Measurements from ENCODE around the gene CNTN2.

CNTN2 gene

DNA sequence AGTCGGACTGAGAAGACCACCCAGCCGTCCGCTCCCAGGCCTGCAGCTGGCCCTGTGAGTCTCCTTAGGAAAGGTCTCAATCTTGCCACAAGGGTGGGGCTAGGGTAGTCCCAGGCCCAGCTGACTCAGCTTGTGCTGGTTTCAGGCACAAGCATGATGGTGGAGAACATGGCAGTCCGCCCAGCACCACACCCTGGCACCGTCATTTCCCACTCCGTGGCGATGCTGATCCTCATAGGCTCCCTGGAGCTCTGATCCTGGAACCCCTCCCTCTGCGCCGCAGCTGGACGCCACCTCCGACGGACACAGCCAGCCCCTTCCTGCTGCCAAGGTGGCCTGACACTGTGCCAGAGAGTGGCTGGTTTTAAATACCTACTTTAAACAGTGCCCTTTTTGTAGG is 30.5 kb downstream of the CNTN2 start:
- FAIRE-seq: no peak

DNA sequence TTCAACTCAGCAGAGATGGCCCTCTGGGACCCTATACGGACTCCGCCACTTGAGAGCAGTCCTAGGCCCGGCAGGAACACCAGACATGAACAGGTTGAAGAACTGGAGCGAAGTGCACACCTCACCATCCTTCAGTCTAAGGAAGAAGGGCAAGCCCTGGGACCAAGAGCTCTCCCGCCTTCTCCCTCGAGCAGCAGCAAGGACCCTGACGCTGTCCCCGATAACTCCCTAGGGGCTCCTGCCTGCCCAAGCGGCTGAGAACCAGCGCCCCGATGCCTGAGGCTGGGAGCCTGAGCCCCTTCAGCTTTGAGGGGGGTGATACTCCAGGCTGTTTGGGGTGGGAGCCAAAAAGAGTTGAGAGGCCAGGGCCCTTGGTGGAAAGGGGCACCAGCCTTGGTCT is 31.1 kb downstream of the CNTN2 start:
- FAIRE-seq: no peak

DNA sequence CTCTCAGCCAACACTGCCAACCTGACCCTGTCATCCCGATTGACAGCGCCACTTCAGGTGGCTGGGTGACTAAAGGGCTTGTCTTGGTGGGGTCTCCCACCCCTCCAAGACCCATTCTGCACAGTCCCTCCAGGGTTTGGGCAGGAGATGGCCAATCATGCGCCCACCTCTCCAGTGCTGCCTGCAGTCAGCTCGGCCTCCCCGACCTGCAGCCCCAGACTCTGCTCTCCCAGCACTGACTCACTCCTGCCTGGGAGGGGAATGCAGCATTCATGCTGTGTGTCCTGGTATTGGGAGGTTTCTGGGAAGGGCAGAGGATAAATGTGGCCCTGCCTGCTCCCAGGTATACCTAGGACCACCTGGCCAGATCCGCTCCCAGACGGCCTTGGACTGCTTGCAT is 31.5 kb downstream of the CNTN2 start:
- no peak for FAIRE-seq

DNA sequence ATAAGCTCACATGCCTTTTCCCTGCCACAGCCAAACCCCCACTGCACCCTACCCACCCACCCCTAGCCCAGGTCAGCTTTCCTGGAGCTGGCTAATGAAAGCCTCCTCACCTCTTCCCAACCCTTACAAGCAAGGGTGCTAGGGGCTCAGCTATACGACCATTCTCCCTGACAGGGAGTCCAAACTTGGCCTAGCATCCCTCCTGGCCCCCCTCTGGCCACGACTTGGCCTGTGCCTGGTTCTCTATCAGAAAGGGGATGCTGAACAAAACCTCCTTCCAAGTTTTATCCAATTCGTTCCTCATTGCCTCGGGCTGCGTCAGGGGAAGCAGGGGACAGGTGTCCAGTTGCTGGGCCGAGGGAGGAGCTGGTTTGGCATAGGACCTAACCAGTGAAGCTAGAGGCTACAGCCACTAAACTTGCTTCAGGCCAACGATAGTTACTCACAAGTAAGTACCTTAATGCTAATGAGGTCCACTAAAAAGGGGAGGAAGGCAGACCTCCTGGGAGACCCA is 32.7 kb downstream of the CNTN2 start:
- FAIRE-seq: no peak

DNA sequence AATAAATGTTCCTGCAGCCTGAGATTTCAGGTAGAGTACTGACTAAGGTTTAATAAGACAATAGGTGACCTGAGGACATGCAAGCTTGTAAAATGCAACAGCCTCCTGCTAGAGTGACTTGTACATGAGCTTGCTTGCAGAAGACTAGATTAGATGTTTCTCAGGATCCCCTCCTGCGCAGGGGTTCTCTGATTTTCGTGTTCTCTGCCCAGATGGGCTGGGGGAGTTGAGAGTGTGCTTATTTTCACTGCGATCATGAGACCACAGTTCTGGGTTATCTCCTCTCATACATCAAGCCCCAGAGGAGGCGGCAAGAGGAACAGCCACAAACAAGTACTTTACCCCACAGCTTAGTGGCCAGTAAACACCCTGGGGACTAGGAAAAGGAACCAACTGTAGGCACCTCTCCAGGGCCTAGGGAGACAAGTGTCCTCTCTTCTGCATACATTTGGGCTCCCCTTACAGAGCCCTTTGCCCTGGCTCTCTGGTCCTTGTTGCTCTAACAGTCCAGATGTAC is 33.3 kb downstream of the CNTN2 start:
- no peak for FAIRE-seq

DNA sequence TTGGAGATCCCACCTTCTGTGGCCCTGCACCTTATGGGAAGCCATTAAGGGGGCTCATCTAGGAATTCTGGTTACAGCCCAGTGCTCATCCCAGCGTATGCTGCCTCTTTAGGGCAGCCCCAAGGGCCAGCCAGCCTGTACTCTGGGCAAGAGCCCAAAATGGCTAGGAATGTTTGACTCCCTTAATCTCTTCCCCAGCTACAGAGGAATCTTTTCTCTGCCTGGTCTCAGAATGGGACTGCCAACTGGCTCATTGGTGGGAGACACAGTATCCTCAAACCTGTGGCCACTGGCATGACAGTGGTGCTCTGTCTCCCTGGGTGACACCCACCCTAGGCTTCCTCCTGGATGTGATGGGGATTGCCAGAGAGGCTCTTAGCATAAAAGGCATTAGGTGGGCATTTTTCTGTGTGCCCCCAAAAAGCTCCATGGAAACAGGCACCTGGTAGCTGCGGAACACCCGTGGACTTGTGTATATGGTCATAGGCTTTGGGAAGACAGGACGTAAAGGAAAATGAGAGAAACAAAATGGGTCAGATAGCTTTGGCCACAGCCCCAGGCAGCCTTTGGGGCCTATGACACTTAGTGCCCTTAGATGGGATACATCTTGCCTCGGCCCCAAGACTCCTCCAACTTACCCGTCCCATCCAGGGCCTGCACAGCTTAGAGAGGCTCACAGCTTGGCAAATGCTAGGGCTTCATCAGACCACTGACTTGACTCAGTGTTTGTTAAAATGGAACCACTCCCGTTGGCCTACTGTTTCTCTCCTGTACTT is 34.3 kb downstream of the CNTN2 start:
- FAIRE-seq: no peak

DNA sequence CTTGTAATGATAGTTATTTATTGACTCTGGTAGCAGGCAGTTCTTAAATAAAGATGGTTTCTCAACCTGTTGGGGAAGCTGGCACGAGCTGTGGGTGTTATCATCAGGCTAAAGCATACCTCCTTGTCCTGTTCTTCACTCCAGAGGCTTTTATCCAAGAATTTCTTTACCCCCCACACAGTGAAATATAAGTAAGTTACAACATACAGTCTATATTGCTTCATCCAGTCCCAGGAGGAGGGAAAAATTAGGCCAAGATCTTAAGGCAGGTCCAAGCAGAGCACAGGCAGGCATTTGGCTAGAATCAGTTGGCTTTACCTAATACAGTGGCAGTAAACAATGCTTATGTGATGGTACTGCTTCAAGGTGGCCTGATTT is 34.9 kb downstream of the CNTN2 start:
- FAIRE-seq: no peak

DNA sequence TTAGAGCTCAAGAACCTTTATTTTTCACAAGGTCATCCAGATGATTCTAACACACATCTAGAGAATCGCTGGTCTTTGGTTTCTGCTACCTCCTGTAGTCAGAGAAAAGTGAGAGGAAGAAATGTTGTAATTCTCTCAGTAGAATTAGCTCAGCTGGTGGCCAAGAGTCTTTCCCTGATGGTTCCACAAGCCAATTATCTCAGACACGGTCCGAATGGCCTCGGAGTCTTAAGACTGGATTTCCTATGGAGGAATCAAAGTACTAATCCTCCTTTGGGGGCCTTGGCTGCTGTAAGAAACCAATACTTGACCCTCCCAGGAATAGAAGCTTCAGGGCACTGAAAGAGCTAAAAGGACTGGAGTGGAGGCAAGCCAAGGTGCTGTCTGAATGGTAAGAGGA is 39.4 kb downstream of the CNTN2 start:
- no peak for FAIRE-seq

DNA sequence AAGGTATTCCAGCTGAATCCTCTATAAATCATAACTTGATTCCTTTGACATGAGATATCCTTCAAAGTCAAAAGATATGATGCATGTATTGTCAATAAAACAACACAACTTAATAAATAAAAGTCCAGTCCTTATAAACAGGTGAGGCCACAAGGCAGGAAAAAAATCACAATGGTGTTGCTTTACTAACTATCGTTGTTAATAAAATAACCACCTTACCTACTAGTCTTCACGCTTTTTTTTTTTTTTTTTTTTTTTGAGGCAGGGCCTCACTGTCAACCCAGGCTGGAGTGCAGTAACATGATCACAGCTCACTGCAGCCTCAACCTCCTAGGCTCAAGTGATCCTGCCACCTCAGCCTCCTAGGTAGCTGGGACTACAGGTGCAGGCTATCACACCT is 41.3 kb downstream of the CNTN2 start, which contains the start of gene TMEM81:
Gene TMEM81, minus strand, starts transcription at position 101 of the 400 bp plus-strand sequence. CDS start 140 bp downstream, outside the sequence.
- no peak for FAIRE-seq

DNA sequence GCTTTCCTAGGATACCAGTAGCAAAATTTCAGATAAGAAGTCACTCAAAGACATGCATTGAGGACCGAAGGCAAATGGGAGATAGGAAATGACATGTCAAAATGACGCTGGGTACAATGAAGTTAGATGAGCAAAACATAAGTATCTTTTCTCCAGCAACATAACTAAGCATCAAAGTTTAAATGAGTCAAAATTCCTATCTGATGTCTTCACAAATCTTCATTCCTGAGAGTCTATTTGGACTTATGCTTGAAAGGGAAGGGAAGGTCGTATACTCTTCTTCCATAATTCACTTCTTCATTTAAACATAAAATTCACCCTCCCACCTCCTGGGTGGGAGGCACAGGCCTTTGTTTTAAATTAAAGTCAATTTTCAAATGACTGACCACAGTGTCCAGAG is 45.3 kb downstream of the CNTN2 start:
- FAIRE-seq: no peak

DNA sequence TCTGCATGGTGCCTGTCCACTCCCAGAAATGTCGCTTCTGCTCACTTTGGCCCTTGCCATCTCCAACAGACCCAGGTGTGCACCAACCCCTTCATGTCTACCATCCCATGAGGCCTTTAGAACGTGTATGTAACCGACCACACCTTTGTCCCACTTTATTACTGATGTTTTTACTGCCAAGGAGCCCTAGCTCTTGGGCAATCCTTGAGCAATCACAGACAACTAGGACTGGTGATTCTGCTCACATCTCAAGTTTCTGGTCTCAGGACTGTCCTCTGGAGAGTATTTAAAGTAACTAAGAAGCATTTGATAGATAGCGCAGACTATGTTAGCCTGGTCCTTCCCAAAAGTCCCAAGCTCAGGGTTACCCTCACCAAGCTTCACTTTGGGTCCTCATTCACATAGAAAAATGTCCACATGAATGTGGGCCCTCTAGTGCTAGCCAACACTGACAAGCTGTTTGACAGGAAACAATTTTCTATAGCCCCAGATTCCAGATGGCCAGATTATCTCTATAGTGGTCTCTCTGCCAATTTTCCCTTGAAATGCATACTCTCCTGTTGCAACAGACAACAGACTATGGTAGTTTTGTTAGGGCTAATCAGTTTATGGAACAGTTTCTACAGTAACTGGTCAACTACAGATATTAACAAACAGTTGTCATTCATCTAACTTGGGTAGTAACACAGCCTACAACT is 48.2 kb downstream of the CNTN2 start:
- no peak for FAIRE-seq

DNA sequence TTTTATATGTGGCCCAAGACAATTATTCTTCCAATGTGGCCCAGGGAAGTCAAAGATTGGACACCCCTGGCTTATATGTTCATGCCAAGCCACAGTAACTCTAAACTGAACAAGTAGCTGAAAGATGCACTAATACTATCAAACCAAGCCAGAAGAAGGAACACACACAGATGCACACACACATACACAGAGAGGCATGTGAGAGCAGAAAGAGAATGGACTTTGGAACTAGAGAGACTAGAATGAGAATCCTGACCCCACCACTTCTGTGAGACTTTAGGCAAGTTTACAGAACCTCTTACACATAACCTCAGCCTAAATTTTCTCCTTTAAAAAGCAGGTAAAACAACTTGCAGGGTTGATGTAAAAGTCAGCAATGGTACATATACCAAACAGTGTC is 52.4 kb downstream of the CNTN2 start:
- no peak for FAIRE-seq

DNA sequence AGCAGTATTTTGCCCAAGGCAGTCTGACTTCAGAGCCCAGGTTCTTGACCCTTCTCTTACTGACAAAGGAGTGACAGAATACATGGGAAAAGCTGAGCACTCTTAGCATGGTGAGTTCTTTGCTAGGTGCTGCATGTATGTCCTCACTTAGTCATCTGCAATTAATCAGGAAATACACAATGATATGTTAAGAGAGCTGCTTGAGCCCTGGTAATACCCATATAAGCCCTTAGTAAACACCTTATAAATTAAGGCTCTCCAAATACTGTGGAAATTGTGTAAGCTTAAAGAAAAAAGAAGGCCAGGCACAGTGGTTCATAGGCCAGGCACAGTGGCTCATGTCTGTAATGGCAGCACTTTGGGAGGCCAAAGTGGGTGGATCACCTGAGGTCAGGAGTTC is 55.2 kb downstream of the CNTN2 start:
- FAIRE-seq: no peak

DNA sequence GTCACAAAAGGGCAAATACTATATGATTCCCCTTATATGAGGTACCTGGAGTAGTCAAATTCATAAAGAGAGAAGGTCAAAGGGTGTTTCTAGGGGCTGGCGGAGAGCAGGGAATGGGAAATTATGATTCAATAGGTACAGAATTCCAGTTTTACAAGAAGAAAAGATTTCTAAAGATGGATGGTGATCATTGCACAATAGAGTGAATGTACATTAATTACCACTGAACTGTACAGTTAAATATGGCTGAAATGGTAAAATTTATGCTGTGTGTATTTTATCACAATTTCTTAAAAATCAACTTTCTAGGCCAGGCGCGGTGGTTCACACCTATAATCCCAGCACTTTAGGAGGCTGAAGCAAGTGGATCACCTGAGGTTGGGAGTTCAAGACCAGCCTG is 59.4 kb downstream of the CNTN2 start:
- no peak for FAIRE-seq

DNA sequence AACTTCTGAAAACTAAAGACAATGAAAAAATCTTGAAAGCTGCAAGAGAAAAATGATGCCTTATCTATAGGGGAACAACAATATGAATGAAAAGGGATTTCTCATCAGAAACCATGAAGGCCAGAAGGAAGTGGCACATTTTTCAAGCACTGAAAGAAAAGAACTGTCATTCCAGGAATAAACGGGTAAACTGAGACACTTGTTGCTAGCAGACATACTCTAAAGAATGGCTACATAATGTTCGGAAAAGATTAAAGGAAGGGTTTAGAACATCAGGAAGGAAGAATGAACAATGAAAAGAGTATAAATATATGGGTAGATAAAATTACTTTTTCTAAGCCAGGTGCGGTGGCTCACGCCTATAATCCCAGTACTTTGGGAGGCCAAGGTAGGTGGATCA is 64.3 kb downstream of the CNTN2 start:
- no peak for FAIRE-seq

DNA sequence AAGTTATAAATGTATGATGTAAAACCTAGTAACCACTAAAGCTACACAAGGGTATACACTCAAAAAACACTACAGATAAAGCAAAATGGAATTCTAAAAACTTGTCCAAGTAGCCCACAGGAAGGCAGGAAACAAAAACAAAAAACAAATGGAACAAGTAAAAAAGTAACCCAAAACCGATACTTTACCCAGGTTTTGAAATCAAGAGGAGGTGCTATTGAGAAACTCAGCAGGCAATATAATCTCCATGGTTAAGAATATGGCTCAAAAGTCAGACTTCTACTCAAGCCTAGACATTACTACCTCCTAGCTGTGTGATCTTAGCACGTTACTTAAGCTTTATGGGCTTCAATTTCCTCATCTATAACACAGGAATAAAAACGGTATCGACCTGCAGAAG is 65.5 kb downstream of the CNTN2 start:
- FAIRE-seq: no peak

DNA sequence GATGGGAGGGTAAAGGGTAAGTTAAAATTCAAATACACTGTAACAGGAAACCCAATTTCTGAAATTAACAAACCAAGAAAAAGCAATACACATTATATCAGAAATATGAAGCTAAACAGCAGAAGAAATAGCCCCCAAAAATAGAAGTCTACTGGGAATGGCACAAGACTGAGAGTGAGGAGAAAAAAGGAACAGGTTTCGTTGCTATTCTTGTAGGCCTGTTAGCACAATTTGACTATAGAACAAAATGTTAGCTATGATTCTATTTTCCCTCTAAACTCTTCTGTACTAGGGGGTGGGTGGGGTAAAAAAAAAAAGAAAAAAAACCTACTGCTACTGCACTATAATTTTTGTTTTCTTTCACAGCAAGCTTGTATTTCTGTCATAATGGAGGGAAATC is 66.3 kb downstream of the CNTN2 start:
- FAIRE-seq: no peak

DNA sequence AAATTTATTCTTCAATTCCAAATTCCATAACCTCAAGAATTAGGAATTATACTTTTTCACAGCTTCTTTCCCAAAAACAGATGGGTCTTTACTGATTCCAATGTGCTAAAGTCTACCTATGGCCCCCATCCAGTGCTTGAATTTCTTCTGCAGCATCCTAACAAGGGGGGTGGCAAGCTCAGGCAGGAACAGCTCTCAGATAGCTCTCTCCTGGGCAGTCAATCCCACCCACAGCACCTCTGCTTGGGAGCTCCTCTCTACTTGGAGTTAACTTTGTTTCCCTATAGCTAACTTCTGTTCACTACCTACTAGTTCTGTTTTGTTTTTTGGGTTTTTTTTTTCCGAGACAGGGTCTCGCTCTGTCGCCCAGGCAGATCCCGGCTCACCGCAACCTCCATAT is 66.7 kb downstream of the CNTN2 start:
- no peak for FAIRE-seq

DNA sequence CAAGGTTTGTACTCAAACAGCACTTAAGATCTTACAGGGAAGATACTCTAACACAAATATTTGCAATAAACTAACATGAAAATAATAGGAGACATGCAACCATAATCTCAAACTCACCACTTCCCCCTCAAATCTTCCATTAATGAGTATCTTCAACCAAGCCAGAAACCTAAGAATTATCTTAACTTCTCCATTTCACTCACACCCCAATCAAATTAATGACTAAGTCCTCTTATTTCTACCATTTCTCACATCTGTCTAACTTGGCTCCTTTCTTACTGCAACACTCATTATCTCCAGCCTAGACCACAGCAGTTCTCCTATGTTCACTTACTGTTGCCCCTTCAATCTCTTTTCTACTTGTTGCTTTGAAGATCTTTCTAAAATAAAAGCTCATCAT is 68.3 kb downstream of the CNTN2 start:
- no peak for FAIRE-seq

DNA sequence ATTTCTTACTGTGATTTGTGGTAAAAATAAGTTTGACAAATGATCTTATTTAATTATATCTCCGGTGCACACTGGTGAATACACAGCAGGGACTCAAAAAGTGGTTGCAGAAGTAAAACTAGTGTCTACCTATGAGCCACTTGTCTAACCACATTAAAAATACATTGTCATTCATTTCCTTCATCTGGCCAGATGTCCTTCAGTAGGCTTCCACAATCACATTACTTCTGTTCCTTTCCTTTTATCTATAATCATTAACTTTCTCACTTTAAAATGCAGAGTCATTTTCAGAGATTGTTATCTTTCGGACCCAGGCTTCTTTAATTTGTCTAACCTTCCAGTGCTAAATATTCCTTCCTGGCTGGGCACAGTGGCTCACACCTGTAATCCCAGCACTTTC is 75.7 kb downstream of the CNTN2 start:
- no peak for FAIRE-seq

DNA sequence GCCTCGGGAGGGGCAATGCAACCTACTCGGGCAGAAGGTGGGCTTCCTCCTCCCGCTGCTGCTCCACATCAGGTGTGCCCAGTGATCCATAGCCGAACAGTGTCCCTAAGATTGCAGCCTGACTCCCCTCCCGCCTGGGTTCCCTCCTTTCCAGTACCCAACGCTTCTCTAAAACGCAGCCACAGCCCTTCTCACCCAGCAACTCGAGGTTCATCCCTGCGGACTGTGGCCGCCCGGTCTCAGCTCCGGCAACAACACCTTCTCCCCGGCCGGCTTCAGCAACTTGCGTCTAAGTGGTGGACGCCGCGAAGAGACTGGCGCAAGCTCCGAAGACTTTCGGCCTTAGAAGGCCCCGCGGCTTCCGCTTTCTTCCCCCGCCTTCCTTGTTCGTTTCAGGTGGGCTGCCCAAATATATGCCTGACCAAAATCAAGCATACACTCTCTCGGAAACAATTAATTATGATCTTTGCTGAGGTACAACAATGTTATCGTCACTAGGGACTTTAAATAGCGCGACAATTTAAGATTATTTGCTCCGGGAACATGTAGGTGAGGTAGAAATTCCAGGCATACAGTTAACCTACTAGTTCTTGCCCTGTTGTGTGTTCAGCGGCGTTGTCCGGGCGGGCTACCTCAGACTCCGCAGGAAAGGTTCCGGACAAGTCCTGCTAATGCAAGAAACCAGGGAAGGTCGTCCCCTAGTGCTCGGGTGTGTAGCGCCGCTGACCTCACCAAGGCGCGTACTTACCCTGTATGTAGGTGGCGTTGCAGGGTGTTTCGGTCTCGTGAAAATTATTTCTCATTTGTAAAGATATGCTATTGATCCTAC is 78.9 kb downstream of the CNTN2 start, which contains the start of gene RBBP5:
Gene RBBP5, minus strand, starts transcription at position 319 of the 829 bp plus-strand sequence. Its CDS starts 105 bp downstream, at position 214.
- no peak for FAIRE-seq

DNA sequence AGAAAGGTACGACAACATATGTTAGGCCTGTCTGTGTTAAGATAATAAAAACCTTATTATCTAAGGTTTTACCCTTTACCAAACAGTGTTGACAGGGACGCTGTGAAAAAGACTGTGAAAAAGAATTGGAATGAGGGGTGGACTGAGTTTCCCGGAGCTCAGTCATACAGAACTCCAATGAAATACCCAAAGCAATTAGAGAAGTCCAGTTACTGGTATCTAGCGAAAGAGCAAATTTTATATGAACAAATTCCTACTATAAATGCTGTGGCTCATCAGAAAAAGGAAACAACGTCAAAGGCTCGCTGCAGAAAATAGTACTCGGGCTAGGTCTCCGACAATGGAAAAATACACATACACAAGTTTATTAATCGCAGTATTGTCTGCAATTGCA is 79.5 kb downstream of the CNTN2 start:
- FAIRE-seq: no peak

DNA sequence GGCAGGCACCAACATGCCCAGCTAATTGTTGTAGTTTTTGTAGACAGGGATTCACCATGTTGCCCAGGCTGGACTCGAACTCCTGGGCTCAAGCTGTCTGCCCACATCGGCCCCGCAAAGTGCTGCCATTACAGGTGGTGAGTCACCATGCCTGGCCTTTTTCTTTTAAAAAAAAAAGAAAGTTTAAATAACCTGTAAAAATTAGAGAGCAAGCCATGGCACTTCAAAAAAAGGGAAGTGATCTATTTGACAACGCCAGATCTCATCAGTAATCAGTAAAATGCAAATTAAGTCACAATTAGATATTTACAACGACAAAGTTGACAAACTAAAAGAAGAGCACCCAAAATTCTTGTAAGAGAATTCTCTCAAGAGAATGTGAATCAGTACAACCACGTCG is 81.7 kb downstream of the CNTN2 start:
- FAIRE-seq: no peak
